CD4-positive, alpha-beta T cell treated with Interleukin-4 for 4 hours (primary cell): Measurements from ENCODE around the gene CHST12.
"Not testable (repeated sequence)": the region's sequence is repeated elsewhere in the genome, so short reads cannot be mapped to it uniquely, and the experiment has no call there.

ENCODE experiments used
- DNase-seq: peaks from one replicate; pipeline ENCODE4 v3.0.0-alpha.2; 2020

CHST12 gene

GRCh38 chr7:2403014-2403717, at the start of gene CHST12:
TSS of gene CHST12 (plus strand) at chr7:2403611. CDS start at chr7:2432640, 29,029 bp downstream.
- DNase-seq, result peak; percentile 93

GRCh38 chr7:2353936-2354185, 49.5 kb upstream of the CHST12 start:
- DNase-seq, result peak; percentile 88

GRCh38 chr7:2354186-2354938, 49.0 kb upstream of the CHST12 start, which contains the start of gene EIF3B:
TSS of gene EIF3B (plus strand) at chr7:2354827. CDS start at chr7:2354922, 95 bp downstream.
- peak; percentile 91 for DNase-seq

- no peak for DNase-seq
Observed at GRCh38 chr7:2354939-2355704, 48.3 kb upstream of the CHST12 start.

- no peak for DNase-seq
Observed at GRCh38 chr7:2355705-2356008, 47.8 kb upstream of the CHST12 start.

GRCh38 chr7:2357165-2357564, 46.2 kb upstream of the CHST12 start:
- DNase-seq, result no peak

- no peak for DNase-seq
Observed at GRCh38 chr7:2357571-2357970, 45.8 kb upstream of the CHST12 start.

GRCh38 chr7:2358968-2359527, 44.4 kb upstream of the CHST12 start:
- no peak for DNase-seq

GRCh38 chr7:2359610-2360009, 43.8 kb upstream of the CHST12 start:
- no peak for DNase-seq

- no peak for DNase-seq
Observed at GRCh38 chr7:2360796-2361195, 42.6 kb upstream of the CHST12 start.

GRCh38 chr7:2362385-2363088, 40.9 kb upstream of the CHST12 start:
- no peak for DNase-seq

- no peak for DNase-seq
Observed at GRCh38 chr7:2369139-2369538, 34.3 kb upstream of the CHST12 start.

GRCh38 chr7:2371329-2371728, 32.1 kb upstream of the CHST12 start:
- DNase-seq, result no peak

- no peak for DNase-seq
Observed at GRCh38 chr7:2372724-2373123, 30.7 kb upstream of the CHST12 start.

- DNase-seq, result no peak
Observed at GRCh38 chr7:2373124-2373556, 30.3 kb upstream of the CHST12 start.

GRCh38 chr7:2373646-2374045, 29.8 kb upstream of the CHST12 start:
- DNase-seq, result no peak

GRCh38 chr7:2374401-2374800, 29.0 kb upstream of the CHST12 start:
- DNase-seq, result no peak

- DNase-seq, result no peak
Observed at GRCh38 chr7:2374830-2375728, 28.3 kb upstream of the CHST12 start.

GRCh38 chr7:2376351-2377154, 26.9 kb upstream of the CHST12 start:
- DNase-seq, result no peak

GRCh38 chr7:2377492-2377891, 25.9 kb upstream of the CHST12 start:
- DNase-seq, result not testable (repeated sequence)

GRCh38 chr7:2378125-2378524, 25.3 kb upstream of the CHST12 start:
- not testable (repeated sequence) for DNase-seq
